AG10803 (cell line): Measurements from ENCODE around the gene ZNF93.
"Not testable (repeated sequence)": the region's sequence is repeated elsewhere in the genome, so short reads cannot be mapped to it uniquely, and the experiment has no call there.

ENCODE experiments used
- DNase-seq: peaks from one replicate; pipeline ENCODE4 v3.0.0; 2010; ENCODE audit warnings: low read depth
- H3K4me3 ChIP-seq: 2 replicates; pipeline ENCODE4 v1.5.1; 2011; ENCODE audit warnings: mild to moderate bottlenecking, low read length, control low read depth
- TF ChIP-seq, protein P1 (sequence below): conservative IDR thresholded peaks from 2 replicates; pipeline ENCODE4 v1.5.1; 2011; ENCODE audit warnings: mild to moderate bottlenecking, low read length, control low read depth, inconsistent platforms

ZNF93 gene

DNA sequence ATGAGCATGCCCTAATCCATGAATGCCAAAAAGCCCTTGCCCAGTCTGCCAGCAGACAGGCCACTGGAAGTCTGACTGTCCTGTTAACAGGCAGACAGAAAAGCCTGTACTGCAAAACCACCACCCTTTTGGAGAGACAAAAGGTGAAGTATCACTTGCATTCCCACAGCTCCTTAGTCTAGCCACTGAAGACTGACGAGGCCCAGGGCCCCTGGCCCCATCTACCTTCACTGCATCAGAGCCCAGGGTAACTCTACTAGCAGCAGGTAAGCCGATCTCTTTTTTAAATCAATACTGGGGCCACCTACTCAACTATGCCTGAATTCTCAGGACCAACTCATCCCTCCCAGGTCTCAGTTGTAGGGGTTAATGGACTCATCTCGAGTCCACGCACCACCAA lies 45.5 kb downstream of the ZNF93 start:
- no peak for DNase-seq
- H3K4me3 ChIP-seq: no peak overlapping the region
- TF ChIP-seq, protein P1, sequence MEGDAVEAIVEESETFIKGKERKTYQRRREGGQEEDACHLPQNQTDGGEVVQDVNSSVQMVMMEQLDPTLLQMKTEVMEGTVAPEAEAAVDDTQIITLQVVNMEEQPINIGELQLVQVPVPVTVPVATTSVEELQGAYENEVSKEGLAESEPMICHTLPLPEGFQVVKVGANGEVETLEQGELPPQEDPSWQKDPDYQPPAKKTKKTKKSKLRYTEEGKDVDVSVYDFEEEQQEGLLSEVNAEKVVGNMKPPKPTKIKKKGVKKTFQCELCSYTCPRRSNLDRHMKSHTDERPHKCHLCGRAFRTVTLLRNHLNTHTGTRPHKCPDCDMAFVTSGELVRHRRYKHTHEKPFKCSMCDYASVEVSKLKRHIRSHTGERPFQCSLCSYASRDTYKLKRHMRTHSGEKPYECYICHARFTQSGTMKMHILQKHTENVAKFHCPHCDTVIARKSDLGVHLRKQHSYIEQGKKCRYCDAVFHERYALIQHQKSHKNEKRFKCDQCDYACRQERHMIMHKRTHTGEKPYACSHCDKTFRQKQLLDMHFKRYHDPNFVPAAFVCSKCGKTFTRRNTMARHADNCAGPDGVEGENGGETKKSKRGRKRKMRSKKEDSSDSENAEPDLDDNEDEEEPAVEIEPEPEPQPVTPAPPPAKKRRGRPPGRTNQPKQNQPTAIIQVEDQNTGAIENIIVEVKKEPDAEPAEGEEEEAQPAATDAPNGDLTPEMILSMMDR: no peak

DNA sequence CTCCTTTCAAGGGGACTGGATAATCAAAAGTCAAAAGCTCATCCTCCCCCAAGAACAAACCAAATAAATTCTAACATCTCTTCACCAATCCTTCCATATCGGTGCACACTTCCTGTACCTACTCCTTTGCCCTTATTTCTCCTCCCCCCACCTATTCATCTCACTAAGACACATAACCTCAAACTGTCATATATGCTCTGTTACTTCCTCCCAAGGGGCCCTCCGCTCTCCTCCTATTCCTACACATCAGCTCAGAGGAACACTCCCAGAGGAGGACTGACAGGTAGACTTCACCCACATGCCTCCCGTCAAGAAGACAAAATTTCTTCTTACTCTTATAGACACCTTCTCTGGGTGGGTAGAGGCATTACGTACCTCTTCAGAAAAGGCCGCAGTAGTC lies 48.1 kb downstream of the ZNF93 start:
- DNase-seq: no peak
- TF ChIP-seq, protein P1: no peak
- no peak overlapping the region for H3K4me3 ChIP-seq

DNA sequence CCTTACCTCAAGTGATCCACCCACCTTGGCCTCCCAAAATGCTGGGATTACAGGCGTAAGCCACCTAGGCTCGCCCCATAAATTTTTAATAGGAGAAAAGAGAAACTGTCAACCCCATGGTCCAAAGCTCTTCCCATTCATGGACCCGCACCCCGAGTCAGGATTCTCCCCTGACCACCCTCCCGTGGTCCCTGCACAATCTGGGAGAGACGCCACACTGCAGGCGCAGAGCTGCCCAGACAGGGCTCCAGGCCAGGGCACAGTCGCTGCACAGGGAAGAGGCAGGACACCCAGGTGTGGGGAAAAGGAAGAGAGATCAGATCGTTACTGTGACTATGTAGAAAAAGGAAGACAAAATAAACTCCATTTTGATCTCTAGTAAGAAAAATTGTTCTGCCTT lies 54.5 kb downstream of the ZNF93 start:
- no peak for DNase-seq
- TF ChIP-seq, protein P1: no peak
- H3K4me3 ChIP-seq: no peak overlapping the region

DNA sequence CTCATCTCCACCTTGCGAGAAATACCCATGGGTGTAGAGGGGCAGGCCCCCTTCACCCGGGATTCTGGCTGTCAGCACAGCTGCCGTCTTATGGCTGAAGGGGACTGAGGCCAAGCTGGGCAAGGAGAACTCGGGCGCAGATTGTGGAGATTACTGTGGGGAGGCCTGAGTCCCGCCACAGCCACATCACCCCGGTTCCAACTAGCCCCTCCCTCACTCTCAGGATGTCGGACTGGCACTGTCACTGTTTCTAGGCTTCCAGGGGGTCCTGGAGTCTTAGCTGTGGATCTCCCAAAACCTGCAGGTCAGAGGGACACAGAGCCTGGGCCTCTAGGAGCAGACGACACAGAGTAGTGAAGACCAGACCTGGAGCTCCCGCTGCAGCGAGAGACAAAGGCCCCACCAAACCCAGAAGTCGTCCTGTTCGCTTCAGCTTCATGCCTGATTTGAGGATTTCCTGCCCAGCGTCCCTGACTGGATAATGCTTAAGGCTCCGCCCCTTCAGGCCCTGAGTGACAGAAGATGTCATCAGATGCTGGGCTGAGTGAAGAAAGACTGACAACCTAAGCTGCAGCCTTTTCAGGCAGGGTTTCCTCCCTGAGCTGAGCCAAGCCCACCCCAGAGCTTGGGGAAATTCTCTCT lies 55.8 kb downstream of the ZNF93 start:
- TF ChIP-seq, protein P1: no peak
- no peak for DNase-seq
- no peak overlapping the region for H3K4me3 ChIP-seq

DNA sequence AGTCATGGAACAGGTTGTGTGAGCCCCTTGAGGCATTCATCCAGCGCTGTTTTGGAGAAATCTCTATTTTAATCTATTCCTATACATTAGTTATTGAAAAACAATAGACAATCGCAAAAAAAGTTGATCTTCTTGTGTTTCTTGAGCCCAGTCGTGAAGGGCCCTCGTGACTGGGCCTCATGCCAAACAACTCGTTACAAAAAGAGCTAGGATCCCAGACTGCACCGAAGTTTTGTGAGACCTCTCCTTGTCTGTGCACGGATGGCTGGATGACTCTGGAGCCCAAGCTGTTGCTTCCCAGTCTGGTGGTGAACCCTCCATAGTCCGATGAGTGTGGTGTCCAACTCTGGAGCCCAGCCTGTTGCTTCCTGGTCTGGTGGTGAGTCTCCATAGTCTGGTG lies 57.0 kb downstream of the ZNF93 start:
- not testable (repeated sequence) for H3K4me3 ChIP-seq, DNase-seq

DNA sequence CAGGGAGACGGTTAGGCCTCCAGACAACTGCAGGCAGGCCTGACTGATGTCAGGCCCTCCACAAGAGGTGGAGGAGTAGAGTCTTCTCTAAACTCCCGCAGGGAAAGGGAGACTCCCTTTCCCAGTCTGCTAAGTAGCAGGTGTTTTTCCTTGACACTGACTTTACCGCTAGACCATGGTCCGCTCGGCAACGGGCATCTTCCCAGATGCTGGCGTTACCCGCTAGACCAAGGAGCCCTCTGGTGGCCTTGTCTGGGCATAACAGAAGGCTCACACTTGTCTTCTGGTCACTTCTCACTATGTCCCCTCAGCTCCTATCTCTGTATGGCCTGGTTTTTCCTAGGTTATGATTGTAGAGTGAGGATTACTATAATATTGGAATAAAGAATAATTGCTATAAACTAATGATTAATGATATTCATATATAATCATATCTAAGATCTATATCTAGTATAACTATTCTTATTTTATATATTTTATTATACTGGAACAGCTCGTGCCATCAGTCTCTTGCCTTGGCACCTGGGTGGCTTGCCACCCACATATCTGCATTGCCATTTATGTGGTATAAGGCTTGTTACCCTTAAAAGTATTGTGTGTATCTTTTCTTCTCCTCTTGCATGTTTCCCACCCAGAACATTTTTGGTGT lies 58.5 kb downstream of the ZNF93 start:
- TF ChIP-seq, protein P1: peak; percentile 59
- peak; percentile 51 for DNase-seq
- H3K4me3 ChIP-seq: not testable (repeated sequence)

DNA sequence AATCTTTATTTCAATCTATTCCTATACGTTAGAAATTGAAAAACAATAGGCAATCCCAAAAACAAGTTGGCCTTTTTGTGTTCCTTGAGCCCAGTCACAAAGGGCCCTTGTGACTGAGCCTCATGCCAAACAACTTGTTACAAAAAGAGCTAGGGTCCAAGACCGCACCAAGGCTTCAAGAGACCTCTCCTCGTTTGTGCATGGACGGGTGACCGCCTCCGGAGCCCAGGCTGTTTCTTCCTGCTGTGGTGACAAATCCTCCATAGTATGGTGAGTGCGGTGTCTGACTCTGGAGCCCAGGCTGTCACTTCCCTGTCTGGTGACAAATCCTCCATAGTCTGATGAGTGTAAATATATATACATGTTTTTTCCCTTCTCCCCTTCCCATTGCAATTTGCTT lies 63.7 kb downstream of the ZNF93 start:
- TF ChIP-seq, protein P1: no peak
- no peak overlapping the region for H3K4me3 ChIP-seq
- DNase-seq: no peak

DNA sequence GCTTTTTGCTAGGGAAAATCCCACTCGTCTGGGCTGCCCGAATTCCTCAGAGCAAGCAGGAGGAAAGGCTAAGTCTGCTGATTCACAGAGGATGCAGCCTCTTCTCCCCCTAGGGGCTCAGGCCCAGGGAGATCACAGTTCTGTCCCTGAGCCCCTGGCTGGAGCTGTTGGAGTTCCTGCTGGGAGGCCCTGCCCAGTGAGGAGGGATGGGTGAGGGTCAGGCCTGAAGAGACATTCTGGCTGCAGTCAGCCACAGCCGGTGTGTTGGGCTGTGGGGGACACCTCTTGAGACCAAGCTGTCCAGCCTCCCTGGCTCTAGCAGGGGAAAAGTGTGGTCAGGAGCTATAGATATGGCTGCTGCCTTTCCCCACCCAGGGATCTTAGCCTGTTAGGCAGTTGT lies 65.4 kb downstream of the ZNF93 start:
- H3K4me3 ChIP-seq, DNase-seq: not testable (repeated sequence)
